Right lobe of liver (tissue), 6 donors: ENCODE results near the gene METTL8. TPM values are rescaled to one million over a fixed set of nuclear protein-coding genes. Genes with fewer than 3 reads are reported as not detected.
A peak's percentile ranks its signal among the peaks of the same experiment; 100 is the strongest.

ENCODE experiments used
- ATAC-seq, 4 donors: fragments of 200-7000 bp; cut with Tn5 transposase; one replicate each; pipeline ENCODE4 v1.9.1; 2020; ENCODE audit warnings: mild to moderate bottlenecking in 4 of 4, moderate library complexity in 4 of 4
- DNase-seq, 3 donors: peaks; one replicate each; pipeline ENCODE4 v3.0.0-alpha.2; 2020
- H3K27ac ChIP-seq, 3 donors: fragments of 200-600 bp; one replicate each; pipeline ENCODE4 v1.8.0; 2022
- H3K27me3 ChIP-seq, 2 donors: fragments of 200-600 bp; one replicate each; pipeline ENCODE4 v1.8.0; 2022
- H3K36me3 ChIP-seq, 4 donors: fragments of 200-600 bp; sonication (generic) in 1 of 4; one replicate each; pipeline versions ENCODE4 v1.5.1 to v1.8.0; 2017 to 2022; ENCODE audit warnings: control low read depth in 1 of 4
- H3K4me1 ChIP-seq, 4 donors: fragments of 200-600 bp; sonication (generic) in 1 of 4; one replicate each; pipeline versions ENCODE4 v1.5.1 to v1.8.0; 2017 to 2022; ENCODE audit warnings: control low read depth in 1 of 4
- H3K4me3 ChIP-seq, 3 donors: fragments of 200-600 bp; one replicate each; pipeline ENCODE4 v1.8.0; 2022
- H3K9me3 ChIP-seq, 4 donors: fragments of 200-600 bp; sonication (generic) in 1 of 4; one replicate each; pipeline versions ENCODE4 v1.5.1 to v1.8.0; 2017 to 2022; ENCODE audit warnings: control low read depth in 1 of 4
- POLR2A ChIP-seq: fragments of 450-650 bp; IDR thresholded peaks from one replicate; pipeline ENCODE4 v1.6.1; 2017; ENCODE audit warnings: antibody characterized with exemption, mild to moderate bottlenecking
- WGBS: methylation state at CpG from one replicate; pipeline ENCODE4 v1.1.6; 2018; ENCODE audit warnings: low coverage, low lambda C conversion rate; ENCODE audit not compliant: insufficient coverage; ENCODE audit errors: missing lambda C conversion rate; 5-methylcytosine and 5-hydroxymethylcytosine counted together
- intact Hi-C, 2 donors: fragments of 100-400 bp; cut with DNase I; formaldehyde crosslinking; loops; one replicate each; pipeline versions ENCODE4 v1.11.2 to v1.14.1; 2022
- total RNA-seq, 6 experiments: library from RNA; depleted of rRNA in 2 of 6; stranded (reverse); fragments of >200 nt in 2 of 6; fragmentation: NEBNext Ultra II Directional in 3 of 6; extraction: Animal tissue kit (Norgen Biotek cat#: 25700) in 3 of 6; gene quantifications; one replicate each; pipeline versions ENCODE4 v1.1.0 to v1.2.4, GENCODE V29; 2016 to 2023
- TF ChIP-seq, protein P1 (sequence below), 4 donors: fragments of 200-600 bp in 3 of 4; fragments of 450-650 bp in 1 of 4; IDR thresholded peaks; one replicate each; pipeline versions ENCODE4 v1.5.1 to v1.8.0; 2016 to 2022; ENCODE audit warnings: antibody characterized with exemption in 4 of 4, mild to moderate bottlenecking in 2 of 4
- donor health status: DM: no; HTN: yes; CAD: no.
- donor health status: DM: no; HTN: no; CAD: no.
- donor health status: DM: no; HTN: no; CAD: no.
- donor health status: DM: no; HTN: yes; CAD: no.
- donor health status: DM: no; HTN: yes; CAD: no.

The METTL8 gene
- total RNA-seq, 6 experiments from 2014 or later: 6.5 to 13.8 (median 9.5) TPM

GRCh38 chr2:171308280-171309054 is 125.3 kb downstream of the METTL8 start:
- intact Hi-C loops: no loop called here
- peak in 2 of 4 donors; percentile 54 to 75 for ATAC-seq
- Histone ChIP-seq H3K27ac (no peak overlapping the region), H3K36me3 (no peaks in the 10 kb centered on the region), H3K27me3 (no peaks in the 10 kb centered on the region), H3K9me3 (no peaks in the 10 kb centered on the region), H3K4me3 (no peak overlapping the region), H3K4me1 (no peaks in the 10 kb centered on the region)
- WGBS: 76% methylated on average over 6 of the region's 6 CpGs
- TF ChIP-seq, protein P1, sequence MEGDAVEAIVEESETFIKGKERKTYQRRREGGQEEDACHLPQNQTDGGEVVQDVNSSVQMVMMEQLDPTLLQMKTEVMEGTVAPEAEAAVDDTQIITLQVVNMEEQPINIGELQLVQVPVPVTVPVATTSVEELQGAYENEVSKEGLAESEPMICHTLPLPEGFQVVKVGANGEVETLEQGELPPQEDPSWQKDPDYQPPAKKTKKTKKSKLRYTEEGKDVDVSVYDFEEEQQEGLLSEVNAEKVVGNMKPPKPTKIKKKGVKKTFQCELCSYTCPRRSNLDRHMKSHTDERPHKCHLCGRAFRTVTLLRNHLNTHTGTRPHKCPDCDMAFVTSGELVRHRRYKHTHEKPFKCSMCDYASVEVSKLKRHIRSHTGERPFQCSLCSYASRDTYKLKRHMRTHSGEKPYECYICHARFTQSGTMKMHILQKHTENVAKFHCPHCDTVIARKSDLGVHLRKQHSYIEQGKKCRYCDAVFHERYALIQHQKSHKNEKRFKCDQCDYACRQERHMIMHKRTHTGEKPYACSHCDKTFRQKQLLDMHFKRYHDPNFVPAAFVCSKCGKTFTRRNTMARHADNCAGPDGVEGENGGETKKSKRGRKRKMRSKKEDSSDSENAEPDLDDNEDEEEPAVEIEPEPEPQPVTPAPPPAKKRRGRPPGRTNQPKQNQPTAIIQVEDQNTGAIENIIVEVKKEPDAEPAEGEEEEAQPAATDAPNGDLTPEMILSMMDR (IDR thresholded peaks at IDR 0.05): no peak
- TF ChIP-seq POLR2A: no peak
- DNase-seq: no peak

DNA sequence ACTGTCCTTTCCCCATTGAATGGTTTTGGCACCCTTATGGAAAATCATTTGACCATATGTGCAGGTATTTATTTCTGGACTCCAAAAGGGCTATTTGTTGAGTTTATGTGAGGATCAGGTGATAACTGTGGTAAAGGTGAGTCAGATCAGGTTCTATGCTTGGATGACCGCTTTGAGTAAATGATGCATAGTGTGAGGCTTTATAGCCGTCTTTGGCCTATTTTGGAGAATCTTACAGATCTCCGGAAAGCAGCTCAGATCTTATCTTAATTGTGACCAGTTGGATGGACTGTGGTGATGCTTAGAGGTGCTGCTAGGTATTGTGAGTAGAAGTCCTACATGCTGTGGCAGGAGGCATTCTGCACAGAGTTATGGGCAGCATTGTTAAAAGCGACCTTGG is 126.2 kb downstream of the METTL8 start:
- no peak for DNase-seq
- H3K27me3 ChIP-seq: no peaks in the 10 kb centered on the region
- no peak overlapping the region for H3K27ac ChIP-seq
- WGBS: 91% methylated on average over 4 of the region's 4 CpGs
- H3K4me3 ChIP-seq: no peak overlapping the region
- no peak for ATAC-seq
- H3K9me3 ChIP-seq: no peaks in the 10 kb centered on the region
- intact Hi-C loops: no loop called here
- H3K36me3 ChIP-seq: no peaks in the 10 kb centered on the region
- TF ChIP-seq, protein P1 (IDR thresholded peaks at IDR 0.05): no peak
- no peak for TF ChIP-seq POLR2A
- no peaks in the 10 kb centered on the region for H3K4me1 ChIP-seq

GRCh38 chr2:171297956-171298355 is 135.8 kb downstream of the METTL8 start:
- Histone ChIP-seq H3K4me3 (no peak overlapping the region), H3K36me3 (no peaks in the 10 kb centered on the region), H3K4me1 (no peaks in the 10 kb centered on the region), H3K27me3 (no peaks in the 10 kb centered on the region), H3K9me3 (no peaks in the 10 kb centered on the region), H3K27ac (no peak overlapping the region)
- 89% methylated on average over 2 of the region's 2 CpGs for WGBS
- TF ChIP-seq POLR2A: no peak
- TF ChIP-seq, protein P1 (IDR thresholded peaks at IDR 0.05): no peak
- ATAC-seq: no peak
- intact Hi-C loops: no loop called here
- DNase-seq: no peak

- Histone ChIP-seq H3K36me3 (no peaks in the 10 kb centered on the region), H3K4me1 (no peaks in the 10 kb centered on the region), H3K4me3 (no peak overlapping the region), H3K27me3 (no peaks in the 10 kb centered on the region), H3K9me3 (no peaks in the 10 kb centered on the region), H3K27ac (no peak overlapping the region)
- no peak for DNase-seq
- 76% methylated on average over 4 of the region's 5 CpGs for WGBS
- ATAC-seq: no peak
- TF ChIP-seq, protein P1 (IDR thresholded peaks at IDR 0.05): no peak
- TF ChIP-seq POLR2A: no peak
- intact Hi-C loops: no loop called here
Measured at GRCh38 chr2:171294608-171295007, 139.2 kb downstream of the METTL8 start.
